H9 (cell line): ENCODE data around the gene HPCAL4. TPM values are rescaled to one million over a fixed set of nuclear protein-coding genes. Genes with fewer than 3 reads are reported as not detected.

Experiments used
- DNase-seq: peaks from one replicate; pipeline ENCODE4 v3.0.0-alpha.2; 2017
- H2AFZ ChIP-seq: one replicate; pipeline ENCODE4 v1.6.1; 2013; ENCODE audit warnings: mild to moderate bottlenecking, low read length, control low read depth, moderate library complexity
- H2AK5ac ChIP-seq: 2 replicates; pipeline ENCODE4 v1.6.1; 2013; ENCODE audit warnings: low read length, control low read depth, mixed read lengths; ENCODE audit not compliant: insufficient read length
- H2BK120ac ChIP-seq: one replicate; pipeline ENCODE4 v1.6.1; 2013; ENCODE audit warnings: low read depth, mild to moderate bottlenecking, low read length, control low read depth, inconsistent platforms; ENCODE audit not compliant: poor library complexity, severe bottlenecking
- H2BK12ac ChIP-seq: 2 replicates; pipeline ENCODE4 v1.6.1; 2013; ENCODE audit warnings: low read length, control low read depth, mixed read lengths, low read depth; ENCODE audit not compliant: insufficient read length
- H2BK15ac ChIP-seq: 2 replicates; pipeline ENCODE4 v1.6.1; 2013; ENCODE audit warnings: low read depth, low read length, control low read depth
- H2BK20ac ChIP-seq: one replicate; pipeline ENCODE4 v1.6.1; 2013; ENCODE audit warnings: low read depth, mild to moderate bottlenecking, low read length, control low read depth, inconsistent platforms; ENCODE audit not compliant: poor library complexity, severe bottlenecking
- H2BK5ac ChIP-seq: 2 replicates; pipeline ENCODE4 v1.6.1; 2013; ENCODE audit warnings: low read length, control low read depth, mixed read lengths; ENCODE audit not compliant: insufficient read length
- H3K14ac ChIP-seq: 2 replicates; pipeline ENCODE4 v1.6.1; 2013; ENCODE audit warnings: low read length, control low read depth; ENCODE audit not compliant: insufficient read depth
- H3K18ac ChIP-seq: 2 replicates; pipeline ENCODE4 v1.6.1; 2013; ENCODE audit warnings: low read depth, mild to moderate bottlenecking, mixed read lengths, low read length, control low read depth; ENCODE audit not compliant: insufficient read length
- H3K23ac ChIP-seq: 2 replicates; pipeline ENCODE4 v1.6.1; 2013; ENCODE audit warnings: low read length, control low read depth, mixed read lengths, low read depth; ENCODE audit not compliant: insufficient read length
- H3K23me2 ChIP-seq: 2 replicates; pipeline ENCODE4 v1.6.1; 2013; ENCODE audit warnings: low read depth, mild to moderate bottlenecking, mixed read lengths, low read length, control low read depth; ENCODE audit not compliant: insufficient read length, poor library complexity, severe bottlenecking
- H3K27ac ChIP-seq: 2 replicates; pipeline ENCODE4 v1.5.1; 2013; ENCODE audit warnings: low read length, control low read depth, mixed read lengths, low read depth; ENCODE audit not compliant: insufficient read length
- H3K27me3 ChIP-seq: 2 replicates; pipeline ENCODE4 v1.6.1; 2013; ENCODE audit warnings: low read length, control low read depth, inconsistent platforms; ENCODE audit not compliant: insufficient read depth
- H3K4ac ChIP-seq: 2 replicates; pipeline ENCODE4 v1.6.1; 2013; ENCODE audit warnings: low read depth, mild to moderate bottlenecking, control low read depth, inconsistent platforms, low read length, moderate library complexity
- H3K4me1 ChIP-seq: 2 replicates; pipeline ENCODE4 v1.6.1; 2013; ENCODE audit warnings: low read length, control low read depth, inconsistent platforms; ENCODE audit not compliant: insufficient read depth
- H3K4me2 ChIP-seq: 2 replicates; pipeline ENCODE4 v1.6.1; 2013; ENCODE audit warnings: low read length, control low read depth, mixed read lengths; ENCODE audit not compliant: insufficient read length, insufficient read depth
- H3K56ac ChIP-seq: 2 replicates; pipeline ENCODE4 v1.6.1; 2013; ENCODE audit warnings: low read depth, mild to moderate bottlenecking, mixed read lengths, low read length, control low read depth; ENCODE audit not compliant: insufficient read length
- H3K79me1 ChIP-seq: 2 replicates; pipeline ENCODE4 v1.6.1; 2013; ENCODE audit warnings: low read depth, mild to moderate bottlenecking, moderate library complexity, low read length, control low read depth, inconsistent platforms; ENCODE audit not compliant: insufficient read depth, poor library complexity, severe bottlenecking
- H3K79me2 ChIP-seq: 2 replicates; pipeline ENCODE4 v1.6.1; 2013; ENCODE audit warnings: low read length, control low read depth, inconsistent platforms; ENCODE audit not compliant: insufficient read depth
- H3K9ac ChIP-seq: 2 replicates; pipeline ENCODE4 v1.6.1; 2013; ENCODE audit warnings: low read length, control low read depth, mixed read lengths; ENCODE audit not compliant: insufficient read length; ENCODE audit errors: extremely low read depth
- H3K9me3 ChIP-seq: one replicate; pipeline ENCODE4 v1.6.1; 2013; ENCODE audit warnings: low read depth, low read length, inconsistent platforms; ENCODE audit not compliant: control insufficient read depth
- H3T11ph ChIP-seq: one replicate; pipeline ENCODE4 v1.6.1; 2013; ENCODE audit warnings: mild to moderate bottlenecking, low read length, control low read depth, inconsistent platforms
- H4K20me1 ChIP-seq: one replicate; pipeline ENCODE4 v1.6.1; 2013; ENCODE audit not compliant: control insufficient read depth, insufficient read length, insufficient read depth
- H4K5ac ChIP-seq: 2 replicates; pipeline ENCODE4 v1.6.1; 2013; ENCODE audit warnings: low read depth, mild to moderate bottlenecking, mixed read lengths, low read length, control low read depth; ENCODE audit not compliant: insufficient read length
- H4K8ac ChIP-seq: replicated peaks from 2 replicates; pipeline ENCODE4 v1.6.1; 2013; ENCODE audit warnings: low read length, control low read depth, mixed read lengths, low read depth; ENCODE audit not compliant: insufficient read length
- H4K91ac ChIP-seq: 2 replicates; pipeline ENCODE4 v1.6.1; 2013; ENCODE audit warnings: low read depth, mild to moderate bottlenecking, moderate library complexity, mixed read lengths, low read length, control low read depth; ENCODE audit not compliant: insufficient read length
- H3K27ac Mint-ChIP-seq, 3 experiments: 2 replicates in 2 of 3; 3 replicates in 1 of 3; pipeline ENCODE4 v1.8.0; 2020 to 2021; ENCODE audit warnings: mixed read lengths in 3 of 3, mild to moderate bottlenecking in 1 of 3, moderate library complexity in 1 of 3
- H3K27me3 Mint-ChIP-seq: 2 replicates; pipeline ENCODE4 v1.8.0; 2021; ENCODE audit warnings: low read depth, mild to moderate bottlenecking, moderate library complexity, mixed read lengths
- H3K36me3 Mint-ChIP-seq, 3 experiments: 2 replicates in 2 of 3; 3 replicates in 1 of 3; pipeline ENCODE4 v1.8.0; 2020 to 2021; ENCODE audit warnings: low read depth in 3 of 3, mixed read lengths in 3 of 3; ENCODE audit not compliant: insufficient read depth in 1 of 3
- H3K4me1 Mint-ChIP-seq, 2 experiments: 2 replicates each; pipeline ENCODE4 v1.8.0; 2020; ENCODE audit warnings: mixed read lengths in 2 of 2
- H3K4me3 Mint-ChIP-seq, 2 experiments: 2 replicates in 1 of 2; 3 replicates in 1 of 2; pipeline ENCODE4 v1.8.0; 2020 to 2021; ENCODE audit warnings: mild to moderate bottlenecking in 2 of 2, mixed read lengths in 2 of 2, moderate library complexity in 1 of 2
- H3K9me3 Mint-ChIP-seq, 2 experiments: 2 replicates in 1 of 2; 3 replicates in 1 of 2; pipeline ENCODE4 v1.8.0; 2020; ENCODE audit warnings: mild to moderate bottlenecking in 2 of 2, mixed read lengths in 2 of 2, moderate library complexity in 1 of 2
- WGBS: extraction: QIAGEN DNeasy Blood & Tissue Kit; methylation state at CpG from one replicate; pipeline ENCODE4 v1.1.7; 2013; ENCODE audit warnings: missing lambda C conversion rate, low lambda C conversion rate, mixed read lengths; ENCODE audit not compliant: insufficient read length; ENCODE audit errors: extremely low coverage; 5-methylcytosine and 5-hydroxymethylcytosine counted together
- total RNA-seq: library from RNA; stranded (reverse); gene quantifications from 2 replicates; pipeline ENCODE4 v1.2.1, GENCODE V29; 2021
- TF ChIP-seq, protein P1 (sequence below): fragments of 200-600 bp; sonication (generic); conservative IDR thresholded peaks from 3 replicates; pipeline ENCODE4 v1.8.0; 2021; ENCODE audit warnings: antibody characterized with exemption, mild to moderate bottlenecking

Gene HPCAL4
- total RNA-seq, 1 experiment from 2014 or later = 0.15 TPM

DNA sequence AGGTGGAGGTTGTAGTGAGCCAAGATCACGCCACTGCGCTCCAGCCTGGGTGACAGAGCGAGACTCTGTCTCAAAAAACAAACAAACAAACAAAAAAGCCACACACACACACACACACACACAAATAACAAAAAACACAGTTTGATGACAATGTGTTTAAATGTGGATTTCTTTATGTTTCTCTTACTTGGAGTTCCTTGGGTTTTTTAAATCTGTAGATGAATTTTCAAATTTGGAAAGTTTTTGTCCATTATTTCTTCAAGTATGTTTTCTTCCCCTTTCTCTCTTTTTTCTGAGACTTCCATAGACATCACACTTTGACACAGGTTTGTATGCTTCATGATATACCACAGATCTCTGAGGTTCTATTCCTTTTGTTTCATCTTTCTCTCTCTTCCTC, 35.4 kb upstream of the HPCAL4 start:
- no peak overlapping the region for H3K4ac ChIP-seq
- H2BK15ac ChIP-seq = no peak overlapping the region
- H4K8ac ChIP-seq = no peak overlapping the region
- no peaks in the 10 kb centered on the region for H3K79me1 ChIP-seq
- H2AFZ ChIP-seq = no peak overlapping the region
- Mint-ChIP-seq H3K9me3 (no peaks in the 10 kb centered on the region; a peak in 1 of 5 replicates), H3K4me3 (no peak overlapping the region), H3K4me1 (no peaks in the 10 kb centered on the region), H3K27ac (no peak overlapping the region), H3K27me3 (peaks cover 97% of the 10 kb centered on the region), H3K36me3 (no peaks in the 10 kb centered on the region)
- H3K27me3 ChIP-seq = peaks cover 19% of the 10 kb centered on the region; the same call in 1 of the 2 replicates
- H3K18ac ChIP-seq = no peak overlapping the region
- no peak overlapping the region for H2BK120ac ChIP-seq
- no peak overlapping the region for H3K56ac ChIP-seq
- H3K27ac ChIP-seq = no peak overlapping the region
- no peaks in the 10 kb centered on the region for H3K79me2 ChIP-seq
- no peaks in the 10 kb centered on the region for H3K23me2 ChIP-seq
- H4K20me1 ChIP-seq = no peaks in the 10 kb centered on the region
- no peak overlapping the region for H4K91ac ChIP-seq
- H4K5ac ChIP-seq = no peak overlapping the region
- no peak overlapping the region for H3K14ac ChIP-seq
- no peak overlapping the region for H2BK20ac ChIP-seq
- H3K4me1 ChIP-seq = no peaks in the 10 kb centered on the region
- no peak for DNase-seq
- H3K23ac ChIP-seq = no peak overlapping the region
- TF ChIP-seq, protein P1, sequence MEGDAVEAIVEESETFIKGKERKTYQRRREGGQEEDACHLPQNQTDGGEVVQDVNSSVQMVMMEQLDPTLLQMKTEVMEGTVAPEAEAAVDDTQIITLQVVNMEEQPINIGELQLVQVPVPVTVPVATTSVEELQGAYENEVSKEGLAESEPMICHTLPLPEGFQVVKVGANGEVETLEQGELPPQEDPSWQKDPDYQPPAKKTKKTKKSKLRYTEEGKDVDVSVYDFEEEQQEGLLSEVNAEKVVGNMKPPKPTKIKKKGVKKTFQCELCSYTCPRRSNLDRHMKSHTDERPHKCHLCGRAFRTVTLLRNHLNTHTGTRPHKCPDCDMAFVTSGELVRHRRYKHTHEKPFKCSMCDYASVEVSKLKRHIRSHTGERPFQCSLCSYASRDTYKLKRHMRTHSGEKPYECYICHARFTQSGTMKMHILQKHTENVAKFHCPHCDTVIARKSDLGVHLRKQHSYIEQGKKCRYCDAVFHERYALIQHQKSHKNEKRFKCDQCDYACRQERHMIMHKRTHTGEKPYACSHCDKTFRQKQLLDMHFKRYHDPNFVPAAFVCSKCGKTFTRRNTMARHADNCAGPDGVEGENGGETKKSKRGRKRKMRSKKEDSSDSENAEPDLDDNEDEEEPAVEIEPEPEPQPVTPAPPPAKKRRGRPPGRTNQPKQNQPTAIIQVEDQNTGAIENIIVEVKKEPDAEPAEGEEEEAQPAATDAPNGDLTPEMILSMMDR = no peak
- WGBS = no CpG with 5 or more reads among the region's 3 CpGs
- no peak overlapping the region for H2BK12ac ChIP-seq
- no peak overlapping the region for H3K4me2 ChIP-seq
- H2AK5ac ChIP-seq = no peak overlapping the region
- H3K9me3 ChIP-seq = no peaks in the 10 kb centered on the region
- H2BK5ac ChIP-seq = no peak overlapping the region
- H3T11ph ChIP-seq = no peak overlapping the region
- H3K9ac ChIP-seq = no peak overlapping the region
